K562 (cell line): Measurements from ENCODE around the gene EXOC3L2. TPM values are rescaled to one million over a fixed set of nuclear protein-coding genes. Genes with fewer than 3 reads are reported as not detected.

Experiments
- CC2D1A ChIP-seq: fragments of 450-650 bp; IDR thresholded peaks from 2 replicates; pipeline ENCODE4 v1.6.1; 2017; ENCODE audit warnings: mild to moderate bottlenecking
- CEBPG ChIP-seq, 3 experiments: fragments of 200-800 bp in 1 of 3; sonication (Bioruptor generic) in 1 of 3; sonication (generic) in 1 of 3; formaldehyde crosslinking in 1 of 3; IDR thresholded peaks in 2 of 3; conservative IDR thresholded peaks in 1 of 3; 2 replicates each; pipeline versions ENCODE4 v1.6.1 to v1.8.0; 2016 to 2022; ENCODE audit warnings: missing compliant biosample characterization in 2 of 3, missing genetic modification characterization in 2 of 3, mild to moderate bottlenecking in 1 of 3, missing genetic modification reagents in 1 of 3
- ERF ChIP-seq: fragments of 450-650 bp; formaldehyde crosslinking; IDR thresholded peaks from 2 replicates; pipeline ENCODE4 v1.4.0; 2020; ENCODE audit warnings: mild to moderate bottlenecking, mixed read lengths
- FOXJ2 ChIP-seq: fragments of 200-800 bp; sonication (Bioruptor generic); IDR thresholded peaks from 2 replicates; pipeline ENCODE4 v1.6.1; 2016; ENCODE audit warnings: missing genetic modification characterization, missing compliant biosample characterization
- HNRNPUL1 ChIP-seq: fragments of 200-400 bp; formaldehyde crosslinking; IDR thresholded peaks from 2 replicates; pipeline ENCODE4 v1.6.1; 2017; ENCODE audit warnings: low read length
- MXI1 ChIP-seq: IDR thresholded peaks from 2 replicates; pipeline ENCODE4 v1.6.1; 2011; ENCODE audit warnings: low read depth, mild to moderate bottlenecking, improper control_type of control experiment, low read length
- MYNN ChIP-seq, 2 experiments: sonication (generic); formaldehyde crosslinking in 1 of 2; IDR thresholded peaks; 2 replicates each; pipeline versions ENCODE4 v1.5.0 to v1.6.1; 2016 to 2020; ENCODE audit warnings: antibody characterized with exemption in 1 of 2, missing genetic modification reagents in 1 of 2
- POLR2AphosphoS2 ChIP-seq: IDR thresholded peaks from 2 replicates; pipeline ENCODE4 v1.6.1; 2012; ENCODE audit warnings: low read length, improper control_type of control experiment
- RBM14 ChIP-seq: fragments of 200-400 bp; formaldehyde crosslinking; IDR thresholded peaks from 2 replicates; pipeline ENCODE4 v1.6.1; 2018; ENCODE audit warnings: low read depth, mild to moderate bottlenecking, low read length, moderate library complexity, borderline replicate concordance; ENCODE audit not compliant: insufficient read depth
- RBM25 ChIP-seq: fragments of 200-400 bp; formaldehyde crosslinking; IDR thresholded peaks from 2 replicates; pipeline ENCODE4 v1.6.1; 2018; ENCODE audit warnings: low read length, low read depth, moderate library complexity; ENCODE audit not compliant: severe bottlenecking
- TAF9B ChIP-seq: fragments of 450-650 bp; IDR thresholded peaks from 2 replicates; pipeline ENCODE4 v1.6.1; 2018; ENCODE audit warnings: mild to moderate bottlenecking; ENCODE audit not compliant: partially characterized antibody
- YY1 ChIP-seq, 3 experiments: IDR thresholded peaks; 2 replicates each; pipeline ENCODE4 v1.6.1; 2011; ENCODE audit warnings: low read length in 2 of 3, mild to moderate bottlenecking in 2 of 3, moderate library complexity in 2 of 3, borderline replicate concordance in 1 of 3, control low read depth in 1 of 3, low read depth in 1 of 3; ENCODE audit not compliant: insufficient read depth in 3 of 3, insufficient replicate concordance in 2 of 3, control insufficient read depth in 1 of 3, insufficient read length in 1 of 3; ENCODE audit errors: extremely low read depth in 1 of 3
- ZNF184 ChIP-seq: sonication (generic); formaldehyde crosslinking; IDR thresholded peaks from 2 replicates; pipeline ENCODE4 v1.5.0; 2020; ENCODE audit warnings: missing genetic modification reagents
- ZNF561 ChIP-seq: fragments of 450-650 bp; formaldehyde crosslinking; conservative IDR thresholded peaks from 2 replicates; pipeline ENCODE4 v1.4.0; 2020; ENCODE audit warnings: mild to moderate bottlenecking, moderate library complexity
- polyA plus RNA-seq, 8 experiments: library from polyadenylated mRNA; depleted of rRNA in 4 of 8; stranded (reverse) in 5 of 8; unstranded in 3 of 8; fragments of >200 nt; fragmentation: Nextera tagmentation in 2 of 8; fragmentation: Illumina TruSeq in 1 of 8; extraction: Ambion mirVana in 2 of 8; extraction: Trizol in 1 of 8; gene quantifications; 2 replicates each; pipeline versions ENCODE4 v1.2.1 to v1.2.3, GENCODE V29; 2011 to 2014; ENCODE audit warnings: inconsistent platforms in 1 of 8, missing spikeins in 1 of 8
- total RNA-seq, 7 experiments: library from RNA; depleted of rRNA in 6 of 7; stranded (reverse); fragments of >200 nt in 6 of 7; fragmentation: Illumina TruSeq in 2 of 7; extraction: Trizol in 2 of 7; gene quantifications; 2 replicates each; pipeline versions ENCODE4 v1.2.1 to v1.2.3, GENCODE V29; 2011 to 2021; ENCODE audit warnings: low replicate concordance in 1 of 7
- TF ChIP-seq, protein P1 (sequence below): fragments of 250-450 bp; sonication (Bioruptor Pico); IDR thresholded peaks from 2 replicates; pipeline ENCODE4 v1.4.0; 2020; ENCODE audit warnings: mild to moderate bottlenecking
- TF ChIP-seq, protein P2 (sequence below): fragments of 250-450 bp; sonication (Bioruptor Pico); IDR thresholded peaks from 2 replicates; pipeline ENCODE4 v1.4.0; 2020; ENCODE audit warnings: mild to moderate bottlenecking, moderate library complexity
- TF ChIP-seq, protein P3 (sequence below): fragments of 450-650 bp; formaldehyde crosslinking; IDR thresholded peaks from 2 replicates; pipeline ENCODE4 v1.4.0; 2022; ENCODE audit warnings: mild to moderate bottlenecking, moderate library complexity
- TF ChIP-seq, protein P4 (sequence below): fragments of 450-650 bp; IDR thresholded peaks from 2 replicates; pipeline ENCODE4 v1.6.1; 2014; ENCODE audit warnings: low read depth, mild to moderate bottlenecking, moderate library complexity, borderline replicate concordance

EXOC3L2 gene
- total and polyA plus RNA-seq, 9 of the 15 experiments (the other 6 are each of a cell fraction or from before 2014, with no cell fraction given), result 0.31 to 19.0 (median 2.4) TPM

DNA sequence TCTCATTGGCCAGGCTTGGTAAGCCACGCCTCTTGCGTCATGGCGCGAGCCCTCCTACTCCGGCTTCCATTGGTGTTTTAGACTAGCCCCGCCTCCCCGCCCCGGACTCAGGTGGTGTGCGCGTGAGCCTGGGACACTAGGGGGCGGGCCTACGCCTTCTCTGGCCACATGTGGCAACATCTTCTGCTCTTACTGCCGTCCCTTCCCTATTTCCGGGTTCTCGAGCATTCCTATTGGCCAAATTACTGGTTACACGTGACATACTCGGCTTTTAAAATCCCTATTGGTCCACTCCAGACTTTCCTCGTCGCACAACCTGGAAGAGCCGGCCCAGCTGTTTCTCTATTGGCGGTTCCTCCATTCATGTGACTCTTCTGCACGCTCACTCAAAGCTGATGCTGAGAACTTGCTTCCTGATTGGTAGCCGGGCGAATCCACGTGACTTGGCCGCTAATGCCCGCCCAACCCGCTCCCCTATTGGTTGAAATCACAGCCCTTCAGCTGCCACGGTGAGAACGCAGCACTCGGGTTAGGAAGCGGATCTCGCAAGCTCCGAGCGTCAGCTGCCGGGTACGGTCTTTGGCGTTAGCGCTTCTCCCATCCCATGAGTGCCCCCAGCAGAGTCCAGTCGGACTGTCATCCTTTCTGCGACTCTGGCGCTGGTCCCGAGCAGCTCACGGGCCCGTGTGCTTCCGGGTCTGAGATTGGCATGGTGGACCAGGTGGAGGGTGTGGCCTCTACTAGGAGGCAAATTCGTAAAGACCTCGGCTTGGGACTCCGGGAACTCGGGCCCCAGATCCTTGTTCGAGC is 66.7 kb downstream of the EXOC3L2 start, which contains the start of gene BLOC1S3 (continued):
- TF ChIP-seq CC2D1A, result peak; percentile 89
- peak; percentile 8 for TF ChIP-seq TAF9B
- TF ChIP-seq, protein P1, sequence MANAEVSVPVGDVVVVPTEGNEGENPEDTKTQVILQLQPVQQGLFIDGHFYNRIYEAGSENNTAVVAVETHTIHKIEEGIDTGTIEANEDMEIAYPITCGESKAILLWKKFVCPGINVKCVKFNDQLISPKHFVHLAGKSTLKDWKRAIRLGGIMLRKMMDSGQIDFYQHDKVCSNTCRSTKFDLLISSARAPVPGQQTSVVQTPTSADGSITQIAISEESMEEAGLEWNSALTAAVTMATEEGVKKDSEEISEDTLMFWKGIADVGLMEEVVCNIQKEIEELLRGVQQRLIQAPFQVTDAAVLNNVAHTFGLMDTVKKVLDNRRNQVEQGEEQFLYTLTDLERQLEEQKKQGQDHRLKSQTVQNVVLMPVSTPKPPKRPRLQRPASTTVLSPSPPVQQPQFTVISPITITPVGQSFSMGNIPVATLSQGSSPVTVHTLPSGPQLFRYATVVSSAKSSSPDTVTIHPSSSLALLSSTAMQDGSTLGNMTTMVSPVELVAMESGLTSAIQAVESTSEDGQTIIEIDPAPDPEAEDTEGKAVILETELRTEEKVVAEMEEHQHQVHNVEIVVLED (CRISPR knock-in tag), result peak; percentile 52
- peak; percentile 72 for TF ChIP-seq RBM25
- no peak for TF ChIP-seq ZNF184 (CRISPR knock-in tag)
- TF ChIP-seq, protein P2, sequence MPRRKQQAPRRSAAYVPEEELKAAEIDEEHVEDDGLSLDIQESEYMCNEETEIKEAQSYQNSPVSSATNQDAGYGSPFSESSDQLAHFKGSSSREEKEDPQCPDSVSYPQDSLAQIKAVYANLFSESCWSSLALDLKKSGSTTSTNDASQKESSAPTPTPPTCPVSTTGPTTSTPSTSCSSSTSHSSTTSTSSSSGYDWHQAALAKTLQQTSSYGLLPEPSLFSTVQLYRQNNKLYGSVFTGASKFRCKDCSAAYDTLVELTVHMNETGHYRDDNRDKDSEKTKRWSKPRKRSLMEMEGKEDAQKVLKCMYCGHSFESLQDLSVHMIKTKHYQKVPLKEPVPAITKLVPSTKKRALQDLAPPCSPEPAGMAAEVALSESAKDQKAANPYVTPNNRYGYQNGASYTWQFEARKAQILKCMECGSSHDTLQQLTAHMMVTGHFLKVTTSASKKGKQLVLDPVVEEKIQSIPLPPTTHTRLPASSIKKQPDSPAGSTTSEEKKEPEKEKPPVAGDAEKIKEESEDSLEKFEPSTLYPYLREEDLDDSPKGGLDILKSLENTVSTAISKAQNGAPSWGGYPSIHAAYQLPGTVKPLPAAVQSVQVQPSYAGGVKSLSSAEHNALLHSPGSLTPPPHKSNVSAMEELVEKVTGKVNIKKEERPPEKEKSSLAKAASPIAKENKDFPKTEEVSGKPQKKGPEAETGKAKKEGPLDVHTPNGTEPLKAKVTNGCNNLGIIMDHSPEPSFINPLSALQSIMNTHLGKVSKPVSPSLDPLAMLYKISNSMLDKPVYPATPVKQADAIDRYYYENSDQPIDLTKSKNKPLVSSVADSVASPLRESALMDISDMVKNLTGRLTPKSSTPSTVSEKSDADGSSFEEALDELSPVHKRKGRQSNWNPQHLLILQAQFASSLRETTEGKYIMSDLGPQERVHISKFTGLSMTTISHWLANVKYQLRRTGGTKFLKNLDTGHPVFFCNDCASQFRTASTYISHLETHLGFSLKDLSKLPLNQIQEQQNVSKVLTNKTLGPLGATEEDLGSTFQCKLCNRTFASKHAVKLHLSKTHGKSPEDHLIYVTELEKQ (CRISPR knock-in tag), result no peak
- TF ChIP-seq, protein P3, sequence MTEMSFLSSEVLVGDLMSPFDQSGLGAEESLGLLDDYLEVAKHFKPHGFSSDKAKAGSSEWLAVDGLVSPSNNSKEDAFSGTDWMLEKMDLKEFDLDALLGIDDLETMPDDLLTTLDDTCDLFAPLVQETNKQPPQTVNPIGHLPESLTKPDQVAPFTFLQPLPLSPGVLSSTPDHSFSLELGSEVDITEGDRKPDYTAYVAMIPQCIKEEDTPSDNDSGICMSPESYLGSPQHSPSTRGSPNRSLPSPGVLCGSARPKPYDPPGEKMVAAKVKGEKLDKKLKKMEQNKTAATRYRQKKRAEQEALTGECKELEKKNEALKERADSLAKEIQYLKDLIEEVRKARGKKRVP (CRISPR knock-in tag), result no peak
- peak; percentile 80; the same call in 1 of the 2 replicates for TF ChIP-seq ERF (CRISPR knock-in tag)
- no peak for TF ChIP-seq YY1 (IDR thresholded peaks at IDR 0.05; ENCODE audit: borderline replicate concordance in 1 of 3, control insufficient read depth in 1 of 3, extremely low read depth in 1 of 3, insufficient read depth in 3 of 3, insufficient read length in 1 of 3, insufficient replicate concordance in 2 of 3, low read depth in 1 of 3, low read length in 2 of 3)
- TF ChIP-seq MXI1, result peak; percentile 93; the same call in 1 of the 2 replicates
- no peak for TF ChIP-seq RBM14
- TF ChIP-seq CEBPG (CRISPR knock-in tag; IDR thresholded peaks at IDR 0.05), result peak; percentile 95
- TF ChIP-seq CEBPG (tag; conservative IDR thresholded peaks at IDR 0.05 in 1 of 2, IDR thresholded peaks at IDR 0.05 in 1 of 2), result peak; percentile 94 to 97
- TF ChIP-seq MYNN (IDR thresholded peaks at IDR 0.05), result 0 out of 2 replicates have a peak, but pooled peaks have one; percentile 9
- no peak for TF ChIP-seq MYNN (CRISPR knock-in tag; IDR thresholded peaks at IDR 0.05)
- TF ChIP-seq POLR2AphosphoS2, result 0 out of 2 replicates have a peak, but pooled peaks have one; percentile 38
- TF ChIP-seq, protein P4, sequence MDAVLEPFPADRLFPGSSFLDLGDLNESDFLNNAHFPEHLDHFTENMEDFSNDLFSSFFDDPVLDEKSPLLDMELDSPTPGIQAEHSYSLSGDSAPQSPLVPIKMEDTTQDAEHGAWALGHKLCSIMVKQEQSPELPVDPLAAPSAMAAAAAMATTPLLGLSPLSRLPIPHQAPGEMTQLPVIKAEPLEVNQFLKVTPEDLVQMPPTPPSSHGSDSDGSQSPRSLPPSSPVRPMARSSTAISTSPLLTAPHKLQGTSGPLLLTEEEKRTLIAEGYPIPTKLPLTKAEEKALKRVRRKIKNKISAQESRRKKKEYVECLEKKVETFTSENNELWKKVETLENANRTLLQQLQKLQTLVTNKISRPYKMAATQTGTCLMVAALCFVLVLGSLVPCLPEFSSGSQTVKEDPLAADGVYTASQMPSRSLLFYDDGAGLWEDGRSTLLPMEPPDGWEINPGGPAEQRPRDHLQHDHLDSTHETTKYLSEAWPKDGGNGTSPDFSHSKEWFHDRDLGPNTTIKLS, result peak; percentile 70
- TF ChIP-seq HNRNPUL1, result no peak
- TF ChIP-seq FOXJ2 (tag), result no peak; the same call in 1 of the 2 replicates
- TF ChIP-seq ZNF561, result no peak
